ENCODE measurements around the gene ROGDI. TPM values are rescaled to one million over a fixed set of nuclear protein-coding genes. Genes with fewer than 3 reads are reported as not detected.
A peak's percentile ranks its signal among the peaks of the same experiment; 100 is the strongest.

The ROGDI gene
- total and polyA plus RNA-seq, 9 of the 15 experiments (the other 6 are each of a cell fraction or from before 2014, with no cell fraction given), result 0.97 to 37.3 (median 16.5) TPM

- TF ChIP-seq, protein P1, sequence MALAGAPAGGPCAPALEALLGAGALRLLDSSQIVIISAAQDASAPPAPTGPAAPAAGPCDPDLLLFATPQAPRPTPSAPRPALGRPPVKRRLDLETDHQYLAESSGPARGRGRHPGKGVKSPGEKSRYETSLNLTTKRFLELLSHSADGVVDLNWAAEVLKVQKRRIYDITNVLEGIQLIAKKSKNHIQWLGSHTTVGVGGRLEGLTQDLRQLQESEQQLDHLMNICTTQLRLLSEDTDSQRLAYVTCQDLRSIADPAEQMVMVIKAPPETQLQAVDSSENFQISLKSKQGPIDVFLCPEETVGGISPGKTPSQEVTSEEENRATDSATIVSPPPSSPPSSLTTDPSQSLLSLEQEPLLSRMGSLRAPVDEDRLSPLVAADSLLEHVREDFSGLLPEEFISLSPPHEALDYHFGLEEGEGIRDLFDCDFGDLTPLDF (CRISPR knock-in tag; IDR thresholded peaks at IDR 0.05), result no peak
- TF ChIP-seq ZNF324 (CRISPR knock-in tag; IDR thresholded peaks at IDR 0.05) (no peak), FUS (optimal IDR thresholded peaks at IDR 0.05; ENCODE audit: low read depth, low read length) (no peak), ARID1B (IDR thresholded peaks at IDR 0.05) (0 out of 2 replicates have a peak, but pooled peaks have one; percentile 34), HNRNPH1 (optimal IDR thresholded peaks at IDR 0.05; ENCODE audit: low read depth, low read length) (no peak), MCM7 (IDR thresholded peaks at IDR 0.05) (no peak), ZNF263 (CRISPR knock-in tag; IDR thresholded peaks at IDR 0.05; ENCODE audit: borderline replicate concordance) (0 out of 2 replicates have a peak, but pooled peaks have one; percentile 46), ZBTB26 (CRISPR knock-in tag; IDR thresholded peaks at IDR 0.05) (no peak)
- TF ChIP-seq, protein P2, sequence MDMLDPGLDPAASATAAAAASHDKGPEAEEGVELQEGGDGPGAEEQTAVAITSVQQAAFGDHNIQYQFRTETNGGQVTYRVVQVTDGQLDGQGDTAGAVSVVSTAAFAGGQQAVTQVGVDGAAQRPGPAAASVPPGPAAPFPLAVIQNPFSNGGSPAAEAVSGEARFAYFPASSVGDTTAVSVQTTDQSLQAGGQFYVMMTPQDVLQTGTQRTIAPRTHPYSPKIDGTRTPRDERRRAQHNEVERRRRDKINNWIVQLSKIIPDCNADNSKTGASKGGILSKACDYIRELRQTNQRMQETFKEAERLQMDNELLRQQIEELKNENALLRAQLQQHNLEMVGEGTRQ (CRISPR knock-in tag; IDR thresholded peaks at IDR 0.05), result no peak
- TF ChIP-seq, protein P3, sequence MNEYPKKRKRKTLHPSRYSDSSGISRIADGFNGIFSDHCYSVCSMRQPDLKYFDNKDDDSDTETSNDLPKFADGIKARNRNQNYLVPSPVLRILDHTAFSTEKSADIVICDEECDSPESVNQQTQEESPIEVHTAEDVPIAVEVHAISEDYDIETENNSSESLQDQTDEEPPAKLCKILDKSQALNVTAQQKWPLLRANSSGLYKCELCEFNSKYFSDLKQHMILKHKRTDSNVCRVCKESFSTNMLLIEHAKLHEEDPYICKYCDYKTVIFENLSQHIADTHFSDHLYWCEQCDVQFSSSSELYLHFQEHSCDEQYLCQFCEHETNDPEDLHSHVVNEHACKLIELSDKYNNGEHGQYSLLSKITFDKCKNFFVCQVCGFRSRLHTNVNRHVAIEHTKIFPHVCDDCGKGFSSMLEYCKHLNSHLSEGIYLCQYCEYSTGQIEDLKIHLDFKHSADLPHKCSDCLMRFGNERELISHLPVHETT (CRISPR knock-in tag; conservative IDR thresholded peaks at IDR 0.05 in 1 of 2, IDR thresholded peaks at IDR 0.05 in 1 of 2), result peak in 1 of 2 experiments; percentile 40; a peak in 1 of 4 replicates
- TF ChIP-seq, protein P4, sequence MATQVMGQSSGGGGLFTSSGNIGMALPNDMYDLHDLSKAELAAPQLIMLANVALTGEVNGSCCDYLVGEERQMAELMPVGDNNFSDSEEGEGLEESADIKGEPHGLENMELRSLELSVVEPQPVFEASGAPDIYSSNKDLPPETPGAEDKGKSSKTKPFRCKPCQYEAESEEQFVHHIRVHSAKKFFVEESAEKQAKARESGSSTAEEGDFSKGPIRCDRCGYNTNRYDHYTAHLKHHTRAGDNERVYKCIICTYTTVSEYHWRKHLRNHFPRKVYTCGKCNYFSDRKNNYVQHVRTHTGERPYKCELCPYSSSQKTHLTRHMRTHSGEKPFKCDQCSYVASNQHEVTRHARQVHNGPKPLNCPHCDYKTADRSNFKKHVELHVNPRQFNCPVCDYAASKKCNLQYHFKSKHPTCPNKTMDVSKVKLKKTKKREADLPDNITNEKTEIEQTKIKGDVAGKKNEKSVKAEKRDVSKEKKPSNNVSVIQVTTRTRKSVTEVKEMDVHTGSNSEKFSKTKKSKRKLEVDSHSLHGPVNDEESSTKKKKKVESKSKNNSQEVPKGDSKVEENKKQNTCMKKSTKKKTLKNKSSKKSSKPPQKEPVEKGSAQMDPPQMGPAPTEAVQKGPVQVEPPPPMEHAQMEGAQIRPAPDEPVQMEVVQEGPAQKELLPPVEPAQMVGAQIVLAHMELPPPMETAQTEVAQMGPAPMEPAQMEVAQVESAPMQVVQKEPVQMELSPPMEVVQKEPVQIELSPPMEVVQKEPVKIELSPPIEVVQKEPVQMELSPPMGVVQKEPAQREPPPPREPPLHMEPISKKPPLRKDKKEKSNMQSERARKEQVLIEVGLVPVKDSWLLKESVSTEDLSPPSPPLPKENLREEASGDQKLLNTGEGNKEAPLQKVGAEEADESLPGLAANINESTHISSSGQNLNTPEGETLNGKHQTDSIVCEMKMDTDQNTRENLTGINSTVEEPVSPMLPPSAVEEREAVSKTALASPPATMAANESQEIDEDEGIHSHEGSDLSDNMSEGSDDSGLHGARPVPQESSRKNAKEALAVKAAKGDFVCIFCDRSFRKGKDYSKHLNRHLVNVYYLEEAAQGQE (IDR thresholded peaks at IDR 0.05; ENCODE audit: borderline replicate concordance), result no peak
- TF ChIP-seq, protein P4 (CRISPR knock-in tag; IDR thresholded peaks at IDR 0.05; ENCODE audit: low read depth), result 0 out of 2 replicates have a peak, but pooled peaks have one; percentile 38
These were observed 35.4 kb downstream of the ROGDI start, which contains the start of gene ZNF500 (continued) for GRCh38 chr16:4766875-4767628.

All from K562 (cell line).